ENCODE results near the gene KLF11.

- TF ChIP-seq, protein P1, sequence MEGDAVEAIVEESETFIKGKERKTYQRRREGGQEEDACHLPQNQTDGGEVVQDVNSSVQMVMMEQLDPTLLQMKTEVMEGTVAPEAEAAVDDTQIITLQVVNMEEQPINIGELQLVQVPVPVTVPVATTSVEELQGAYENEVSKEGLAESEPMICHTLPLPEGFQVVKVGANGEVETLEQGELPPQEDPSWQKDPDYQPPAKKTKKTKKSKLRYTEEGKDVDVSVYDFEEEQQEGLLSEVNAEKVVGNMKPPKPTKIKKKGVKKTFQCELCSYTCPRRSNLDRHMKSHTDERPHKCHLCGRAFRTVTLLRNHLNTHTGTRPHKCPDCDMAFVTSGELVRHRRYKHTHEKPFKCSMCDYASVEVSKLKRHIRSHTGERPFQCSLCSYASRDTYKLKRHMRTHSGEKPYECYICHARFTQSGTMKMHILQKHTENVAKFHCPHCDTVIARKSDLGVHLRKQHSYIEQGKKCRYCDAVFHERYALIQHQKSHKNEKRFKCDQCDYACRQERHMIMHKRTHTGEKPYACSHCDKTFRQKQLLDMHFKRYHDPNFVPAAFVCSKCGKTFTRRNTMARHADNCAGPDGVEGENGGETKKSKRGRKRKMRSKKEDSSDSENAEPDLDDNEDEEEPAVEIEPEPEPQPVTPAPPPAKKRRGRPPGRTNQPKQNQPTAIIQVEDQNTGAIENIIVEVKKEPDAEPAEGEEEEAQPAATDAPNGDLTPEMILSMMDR (IDR thresholded peaks at IDR 0.05; ENCODE audit: poor library complexity, severe bottlenecking), result no peak
- TF ChIP-seq MXI1 (conservative IDR thresholded peaks at IDR 0.05; ENCODE audit: poor library complexity, severe bottlenecking), result no peak
These were observed 7.1 kb upstream of the KLF11 start for GRCh38 chr2:10036095-10036884.
